ENCODE data around the gene TNFRSF1B. TPM values are rescaled to one million over a fixed set of nuclear protein-coding genes. Genes with fewer than 3 reads are reported as not detected.
"Not testable (repeated sequence)": the region's sequence is repeated elsewhere in the genome, so short reads cannot be mapped to it uniquely, and the experiment has no call there.

Gene TNFRSF1B
- total RNA-seq, 1 experiment from 2014 or later = 1.3 TPM

DNA sequence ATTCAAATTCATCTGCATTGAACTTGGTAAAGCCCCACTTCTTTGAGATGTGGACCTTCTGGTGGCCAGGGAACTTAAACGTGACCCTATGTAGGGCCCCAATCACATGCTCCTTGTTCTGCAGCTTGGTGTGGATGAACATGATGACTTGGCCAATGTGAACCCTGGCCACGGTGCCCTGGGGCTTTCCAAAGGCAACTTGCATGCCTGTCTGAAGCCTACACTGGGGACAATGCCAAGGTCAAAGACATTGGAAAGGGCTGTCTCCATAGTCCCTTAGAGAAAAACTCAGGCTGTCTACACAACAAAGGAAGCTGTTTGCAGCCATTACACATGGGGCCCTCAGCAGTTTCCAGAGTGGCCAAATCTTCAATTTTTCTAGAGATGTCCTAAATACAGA, 54.1 kb downstream of the TNFRSF1B start:
- no TSS peak for BruUV-seq (replicated peaks)
- no peaks in the 10 kb centered on the region for H3K36me3 Mint-ChIP-seq (ENCODE audit: insufficient read depth, unreplicated experiment)
- no peak overlapping the region for H3K4me3 Mint-ChIP-seq (ENCODE audit: low read depth, unreplicated experiment)
- no peaks in the 10 kb centered on the region for H3K9me3 Mint-ChIP-seq (ENCODE audit: low read depth, unreplicated experiment)
- TF ChIP-seq, protein P1, sequence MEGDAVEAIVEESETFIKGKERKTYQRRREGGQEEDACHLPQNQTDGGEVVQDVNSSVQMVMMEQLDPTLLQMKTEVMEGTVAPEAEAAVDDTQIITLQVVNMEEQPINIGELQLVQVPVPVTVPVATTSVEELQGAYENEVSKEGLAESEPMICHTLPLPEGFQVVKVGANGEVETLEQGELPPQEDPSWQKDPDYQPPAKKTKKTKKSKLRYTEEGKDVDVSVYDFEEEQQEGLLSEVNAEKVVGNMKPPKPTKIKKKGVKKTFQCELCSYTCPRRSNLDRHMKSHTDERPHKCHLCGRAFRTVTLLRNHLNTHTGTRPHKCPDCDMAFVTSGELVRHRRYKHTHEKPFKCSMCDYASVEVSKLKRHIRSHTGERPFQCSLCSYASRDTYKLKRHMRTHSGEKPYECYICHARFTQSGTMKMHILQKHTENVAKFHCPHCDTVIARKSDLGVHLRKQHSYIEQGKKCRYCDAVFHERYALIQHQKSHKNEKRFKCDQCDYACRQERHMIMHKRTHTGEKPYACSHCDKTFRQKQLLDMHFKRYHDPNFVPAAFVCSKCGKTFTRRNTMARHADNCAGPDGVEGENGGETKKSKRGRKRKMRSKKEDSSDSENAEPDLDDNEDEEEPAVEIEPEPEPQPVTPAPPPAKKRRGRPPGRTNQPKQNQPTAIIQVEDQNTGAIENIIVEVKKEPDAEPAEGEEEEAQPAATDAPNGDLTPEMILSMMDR (IDR thresholded peaks at IDR 0.05; ENCODE audit: unreplicated experiment) = no peak
- CTCF ChIA-PET = no interaction called here
- no peaks in the 10 kb centered on the region for H3K4me1 Mint-ChIP-seq (ENCODE audit: low read depth, unreplicated experiment)
- no peak overlapping the region for H3K27ac Mint-ChIP-seq (ENCODE audit: unreplicated experiment)
- no peak for DNase-seq
- peaks cover 20% of the 10 kb centered on the region for H3K27me3 Mint-ChIP-seq (ENCODE audit: unreplicated experiment)
- intact Hi-C loops (cut with micrococcal nuclease; ENCODE audit: unreplicated experiment) = no loop called here

DNA sequence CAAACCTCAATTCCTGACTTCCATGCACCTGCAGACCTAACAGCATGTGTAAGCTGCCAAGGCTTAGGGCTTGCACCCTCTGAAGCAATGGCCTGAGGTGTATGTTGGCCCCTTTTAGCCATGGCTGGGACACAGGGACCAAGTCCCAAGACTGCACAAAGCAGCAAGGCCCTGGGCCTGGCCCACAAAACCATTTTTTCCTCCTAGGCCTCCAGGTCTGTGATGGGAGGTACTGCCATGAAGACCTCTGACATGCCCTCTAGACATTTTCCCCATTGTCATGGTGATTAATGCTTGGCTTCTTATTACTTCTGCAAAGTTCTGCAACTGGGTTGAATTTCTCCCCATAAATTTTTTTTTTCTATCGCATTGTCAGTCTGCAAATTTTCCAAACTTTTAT, 55.9 kb downstream of the TNFRSF1B start:
- H3K27me3 Mint-ChIP-seq (ENCODE audit: unreplicated experiment); CTCF ChIA-PET; H3K27ac Mint-ChIP-seq (ENCODE audit: unreplicated experiment); intact Hi-C loops (cut with micrococcal nuclease; ENCODE audit: unreplicated experiment); BruUV-seq (replicated peaks); DNase-seq; H3K9me3 Mint-ChIP-seq (ENCODE audit: low read depth, unreplicated experiment); H3K4me3 Mint-ChIP-seq (ENCODE audit: low read depth, unreplicated experiment); H3K4me1 Mint-ChIP-seq (ENCODE audit: low read depth, unreplicated experiment); H3K36me3 Mint-ChIP-seq (ENCODE audit: insufficient read depth, unreplicated experiment): not testable (repeated sequence)

DNA sequence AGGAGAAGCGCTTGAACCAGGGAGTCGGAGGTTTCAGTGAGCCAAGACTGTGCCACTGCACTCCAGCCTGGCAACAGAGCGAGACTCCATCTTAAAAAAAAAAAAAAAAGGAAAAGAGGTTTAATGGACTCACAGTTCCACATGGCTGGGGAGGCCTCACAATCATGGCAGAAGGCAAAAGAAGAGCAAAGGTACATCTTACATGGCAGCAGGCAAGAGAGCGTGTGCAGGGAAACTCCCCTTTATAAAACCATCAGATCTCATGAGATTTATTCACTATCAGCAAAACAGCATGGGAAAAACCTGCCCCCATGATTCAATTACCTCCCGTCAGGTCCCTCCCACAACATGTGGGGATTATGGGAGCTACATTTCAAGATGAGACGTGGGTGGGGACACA, 57.3 kb downstream of the TNFRSF1B start:
- H3K27ac Mint-ChIP-seq (ENCODE audit: unreplicated experiment); H3K4me3 Mint-ChIP-seq (ENCODE audit: low read depth, unreplicated experiment); CTCF ChIA-PET; H3K9me3 Mint-ChIP-seq (ENCODE audit: low read depth, unreplicated experiment); BruUV-seq (replicated peaks); H3K36me3 Mint-ChIP-seq (ENCODE audit: insufficient read depth, unreplicated experiment); intact Hi-C loops (cut with micrococcal nuclease; ENCODE audit: unreplicated experiment); DNase-seq; H3K4me1 Mint-ChIP-seq (ENCODE audit: low read depth, unreplicated experiment): not testable (repeated sequence)
- peaks cover 12% of the 10 kb centered on the region for H3K27me3 Mint-ChIP-seq (ENCODE audit: unreplicated experiment)

GRCh38 chr1:12228979-12229378, 62.2 kb downstream of the TNFRSF1B start:
- CTCF ChIA-PET = interaction anchor here (0.8 kb wide), 1 partner anchor 105 kb away, joined by 3 read pairs; no protein-coding TSS in a partner anchor
- Mint-ChIP-seq H3K36me3 (ENCODE audit: insufficient read depth, unreplicated experiment) (peaks cover 11% of the 10 kb centered on the region), H3K4me1 (ENCODE audit: low read depth, unreplicated experiment) (no peaks in the 10 kb centered on the region), H3K27ac (ENCODE audit: unreplicated experiment) (no peak overlapping the region), H3K4me3 (ENCODE audit: low read depth, unreplicated experiment) (peak overlapping the region; percentile 78), H3K27me3 (ENCODE audit: unreplicated experiment) (peaks cover 12% of the 10 kb centered on the region), H3K9me3 (ENCODE audit: low read depth, unreplicated experiment) (no peaks in the 10 kb centered on the region)
- TF ChIP-seq, protein P1 (IDR thresholded peaks at IDR 0.05; ENCODE audit: unreplicated experiment) = no peak
- BruUV-seq (replicated peaks) = no TSS peak
- intact Hi-C loops (cut with micrococcal nuclease; ENCODE audit: unreplicated experiment) = no loop called here
- no peak for DNase-seq

- intact Hi-C loops (cut with micrococcal nuclease; ENCODE audit: unreplicated experiment) = no loop called here
- peaks cover 12% of the 10 kb centered on the region for H3K27me3 Mint-ChIP-seq (ENCODE audit: unreplicated experiment)
- CTCF ChIA-PET = no interaction called here
- peaks cover 11% of the 10 kb centered on the region for H3K36me3 Mint-ChIP-seq (ENCODE audit: insufficient read depth, unreplicated experiment)
- peak overlapping the region; percentile 78 for H3K4me3 Mint-ChIP-seq (ENCODE audit: low read depth, unreplicated experiment)
- H3K4me1 Mint-ChIP-seq (ENCODE audit: low read depth, unreplicated experiment) = no peaks in the 10 kb centered on the region
- no peaks in the 10 kb centered on the region for H3K9me3 Mint-ChIP-seq (ENCODE audit: low read depth, unreplicated experiment)
- no peak overlapping the region for H3K27ac Mint-ChIP-seq (ENCODE audit: unreplicated experiment)
- TF ChIP-seq, protein P1 (IDR thresholded peaks at IDR 0.05; ENCODE audit: unreplicated experiment) = no peak
- no peak for DNase-seq
- BruUV-seq (replicated peaks) = no TSS peak
Observed at GRCh38 chr1:12229386-12229834, 62.6 kb downstream of the TNFRSF1B start.

Data from Calu3 (cell line).